LHCN-M2 (cell line): ENCODE results near the gene RAB36. TPM values are rescaled to one million over a fixed set of nuclear protein-coding genes. Genes with fewer than 3 reads are reported as not detected.

ENCODE experiments used
- DNase-seq: peaks from one replicate; pipeline ENCODE4 v3.0.0-alpha.2; 2012; ENCODE audit warnings: low read depth
- total RNA-seq: library from RNA; depleted of rRNA; stranded (reverse); fragments of >200 nt; gene quantifications from 2 replicates; pipeline ENCODE4 v1.2.3, GENCODE V29; 2014; rRNA removed

Gene RAB36
- total RNA-seq, 1 experiment from 2014 or later = 0.11 TPM

GRCh38 chr22:23204125-23204488, 58.8 kb downstream of the RAB36 start:
- DNase-seq = no peak

GRCh38 chr22:23204541-23205157, 59.4 kb downstream of the RAB36 start:
- no peak for DNase-seq

GRCh38 chr22:23205339-23206049, 60.2 kb downstream of the RAB36 start:
- no peak for DNase-seq

- no peak for DNase-seq
These were observed 61.6 kb downstream of the RAB36 start for GRCh38 chr22:23206915-23207314.

GRCh38 chr22:23207729-23208393, 62.6 kb downstream of the RAB36 start:
- no peak for DNase-seq

- DNase-seq = no peak
These were observed 65.3 kb downstream of the RAB36 start for GRCh38 chr22:23210428-23211170.

- no peak for DNase-seq
These were observed 66.3 kb downstream of the RAB36 start for GRCh38 chr22:23211622-23212021.

- DNase-seq = peak; percentile 66
These were observed 67.1 kb downstream of the RAB36 start for GRCh38 chr22:23212061-23213021.

- no peak for DNase-seq
These were observed 67.8 kb downstream of the RAB36 start for GRCh38 chr22:23213022-23213555.

GRCh38 chr22:23213581-23214334, 68.5 kb downstream of the RAB36 start:
- no peak for DNase-seq

Other genes with a start within 250 kb of the RAB36 start
- 6.1 and 9.6 TPM in 2 replicates for gene GNAZ, start 75.0 kb upstream of the RAB36 start, total RNA-seq
- not detected in 2 replicates for gene RSPH14, start 3.5 kb upstream of the RAB36 start, total RNA-seq
- gene BCR, start 35.0 kb downstream of the RAB36 start, total RNA-seq = 8.0 and 10.2 TPM in 2 replicates